Ectodermal cell (in vitro differentiated cells): Measurements from ENCODE around the gene SOX1.

Source experiments
- H3K27ac ChIP-seq: 2 replicates; pipeline ENCODE4 v1.7.0; 2013; ENCODE audit warnings: mild to moderate bottlenecking, low read depth, low read length; ENCODE audit not compliant: insufficient read depth, poor library complexity, severe bottlenecking
- H3K27me3 ChIP-seq: 2 replicates; pipeline ENCODE4 v1.7.0; 2013; ENCODE audit warnings: mild to moderate bottlenecking, low read length; ENCODE audit not compliant: insufficient read depth, control insufficient read depth, poor library complexity, severe bottlenecking
- H3K36me3 ChIP-seq: one replicate; pipeline ENCODE4 v1.7.0; 2013; ENCODE audit warnings: low read length; ENCODE audit not compliant: control insufficient read depth, insufficient read depth
- H3K4me1 ChIP-seq: one replicate; pipeline ENCODE4 v1.7.0; 2013; ENCODE audit warnings: low read length; ENCODE audit not compliant: control insufficient read depth, insufficient read depth
- H3K4me3 ChIP-seq: 2 replicates; pipeline ENCODE4 v1.7.0; 2013; ENCODE audit warnings: low read depth, low read length, control low read depth; ENCODE audit not compliant: insufficient read depth
- H3K9me3 ChIP-seq: 2 replicates; pipeline ENCODE4 v1.7.0; 2013; ENCODE audit warnings: mild to moderate bottlenecking, low read length, moderate library complexity; ENCODE audit not compliant: control insufficient read depth
- WGBS, 2 experiments: methylation state at CpG; one replicate each; pipeline ENCODE4 v1.1.7; 2013; ENCODE audit warnings: missing lambda C conversion rate in 2 of 2; 5-methylcytosine and 5-hydroxymethylcytosine counted together

Gene SOX1

DNA sequence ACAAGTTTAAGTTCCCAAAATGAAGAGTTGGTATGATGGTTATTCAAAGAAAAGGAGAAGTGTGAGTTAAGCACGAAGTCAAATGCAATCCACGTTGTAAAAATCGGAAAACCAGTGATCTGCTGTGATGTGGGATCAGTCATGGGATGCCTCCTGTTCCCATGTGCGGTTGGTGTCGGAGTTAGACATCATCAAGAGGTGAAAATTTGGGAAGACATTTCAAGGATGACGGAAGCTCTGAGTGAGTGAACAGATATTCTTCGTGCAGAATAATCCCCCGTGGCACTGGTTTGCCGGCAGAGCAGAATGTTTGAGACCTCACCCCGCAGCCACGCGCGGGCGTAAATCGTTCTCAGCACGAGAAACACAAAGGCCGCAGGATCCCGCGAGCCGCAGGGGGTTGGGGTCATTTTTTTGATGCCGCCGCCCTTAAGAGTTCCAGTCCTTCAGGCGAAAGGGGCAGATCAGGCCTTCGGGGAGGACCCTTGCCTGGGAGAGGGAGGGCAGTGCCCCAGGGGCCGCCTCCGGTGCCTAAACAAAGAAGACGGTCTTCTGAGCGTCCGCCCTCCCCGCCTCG is 13.7 kb upstream of the SOX1 start:
- Histone ChIP-seq H3K27me3 (peaks cover 87% of the 10 kb centered on the region), H3K27ac (no peak overlapping the region), H3K9me3 (no peaks in the 10 kb centered on the region), H3K36me3 (no peaks in the 10 kb centered on the region), H3K4me1 (peaks cover 37% of the 10 kb centered on the region), H3K4me3 (peak overlapping the region; percentile 29)
- WGBS, 2 experiments: 2% methylated on average over 31 of the region's 31 CpGs

DNA sequence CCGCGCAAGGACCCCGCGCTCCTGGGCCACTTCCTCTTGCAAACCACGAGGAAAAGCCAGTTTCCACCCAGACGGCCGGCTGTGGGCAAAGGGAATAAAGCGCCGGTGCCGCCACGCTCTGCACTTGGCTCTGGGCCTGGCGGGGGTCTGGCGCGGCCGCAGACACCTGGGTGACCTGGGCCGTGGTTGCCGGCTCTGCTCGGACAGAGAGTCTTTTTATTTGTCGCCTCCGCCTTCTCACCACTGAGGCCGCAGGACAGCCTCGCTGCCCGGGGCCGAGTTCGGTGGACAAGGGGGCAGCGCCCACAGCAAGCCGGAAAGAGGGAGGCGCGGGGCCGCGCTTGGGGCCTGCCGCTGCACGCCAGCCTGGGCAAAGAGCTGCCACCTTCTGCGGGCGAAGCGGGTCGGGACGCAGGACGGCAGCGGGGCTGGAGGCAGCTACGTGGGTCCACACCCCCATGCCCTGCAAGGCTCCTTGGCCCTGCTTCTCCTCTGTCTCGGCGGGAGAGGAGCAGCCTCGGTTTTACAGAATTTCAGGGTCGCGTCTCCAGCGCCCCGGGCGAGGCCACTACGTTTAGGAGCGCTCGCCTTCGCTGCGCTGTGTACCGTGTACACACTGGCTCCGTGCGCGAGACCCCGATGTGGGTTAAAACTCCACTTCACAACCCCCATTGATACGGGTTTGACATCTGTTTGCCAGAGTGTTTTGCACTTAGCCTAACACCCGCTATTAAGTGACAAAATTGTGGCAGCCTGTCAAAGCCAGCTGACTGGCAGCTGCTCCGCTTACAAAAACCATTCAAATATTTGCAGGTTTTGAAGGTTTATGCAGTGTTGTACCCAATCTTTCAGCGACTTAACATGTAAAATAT is 13.0 kb upstream of the SOX1 start:
- H3K9me3 ChIP-seq: no peaks in the 10 kb centered on the region
- no peaks in the 10 kb centered on the region for H3K36me3 ChIP-seq
- H3K4me3 ChIP-seq: peak overlapping the region; percentile 29
- H3K27me3 ChIP-seq: peaks cover 94% of the 10 kb centered on the region
- H3K27ac ChIP-seq: no peak overlapping the region
- peaks cover 37% of the 10 kb centered on the region for H3K4me1 ChIP-seq
- 1% methylated on average over 62 to 63 of the region's 63 CpGs for WGBS, 2 experiments

DNA sequence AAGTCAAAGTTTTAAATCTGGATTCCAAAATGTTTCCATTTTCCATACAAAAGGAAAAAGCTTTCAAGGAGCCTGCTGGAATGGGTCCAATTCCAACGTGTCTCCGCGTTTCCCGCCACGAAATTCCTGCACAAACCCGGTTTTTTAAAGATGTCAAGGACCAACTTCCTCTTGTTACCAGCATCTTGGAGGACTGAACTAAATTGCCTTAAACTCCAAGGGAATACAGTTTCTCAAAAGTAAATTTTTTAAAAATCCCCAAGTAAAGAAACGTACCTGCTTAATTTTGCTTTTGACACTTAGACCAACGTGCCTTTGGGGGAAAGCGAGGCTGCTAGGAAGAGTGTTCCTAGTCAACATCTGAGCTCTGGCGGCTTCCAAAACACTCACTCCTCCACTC is 12.3 kb upstream of the SOX1 start:
- Histone ChIP-seq H3K9me3 (no peaks in the 10 kb centered on the region), H3K4me3 (no peak overlapping the region), H3K36me3 (no peaks in the 10 kb centered on the region), H3K4me1 (peaks cover 37% of the 10 kb centered on the region), H3K27me3 (peaks cover 100% of the 10 kb centered on the region), H3K27ac (no peak overlapping the region)
- WGBS, 2 experiments: 1 to 3% methylated on average over 10 of the region's 10 CpGs

DNA sequence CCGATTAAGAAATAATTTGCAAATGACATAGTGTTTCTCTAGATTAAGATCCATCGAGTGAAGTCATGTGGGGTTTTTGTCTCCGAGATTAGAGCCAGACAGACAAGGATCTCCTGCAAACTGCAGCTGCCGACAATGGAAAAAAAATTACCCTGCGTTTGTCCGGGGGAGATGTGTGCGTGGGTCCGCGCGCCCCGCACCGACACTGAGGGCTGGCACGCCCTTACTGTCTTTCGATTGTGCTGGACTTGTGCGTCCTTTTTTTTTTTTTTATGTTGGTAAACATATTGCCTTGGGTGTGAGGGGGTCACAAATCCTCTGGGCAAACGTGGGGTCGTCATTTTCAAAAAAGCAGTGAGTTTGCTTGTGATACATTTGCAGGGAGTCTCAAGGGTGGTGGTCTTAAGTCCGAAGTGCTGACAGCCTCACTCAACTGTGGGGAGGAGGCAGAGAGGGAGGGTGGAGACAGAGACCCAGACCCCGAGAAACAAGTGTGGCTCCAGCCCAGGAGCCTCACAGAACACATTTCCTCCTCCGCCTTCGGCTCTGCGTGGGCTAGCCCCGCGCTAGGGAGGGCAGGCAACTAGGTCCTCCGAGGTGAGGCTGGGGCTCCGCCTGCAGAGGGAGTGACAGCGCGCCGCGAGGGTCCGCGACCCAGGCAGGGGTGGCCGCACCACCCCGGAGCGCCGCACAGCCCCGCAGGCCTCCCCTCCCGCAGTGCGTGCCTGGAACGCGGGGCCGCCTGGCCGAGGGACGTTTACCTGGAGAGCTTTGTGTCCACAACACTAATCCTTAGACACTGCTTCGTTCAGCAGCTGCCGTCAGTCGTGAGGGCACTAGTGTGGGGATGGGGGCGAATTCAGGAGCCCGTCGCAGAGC is 11.7 kb upstream of the SOX1 start:
- WGBS, 2 experiments: 1% methylated on average over 50 of the region's 50 CpGs
- Histone ChIP-seq H3K9me3 (no peaks in the 10 kb centered on the region), H3K36me3 (no peaks in the 10 kb centered on the region), H3K4me1 (peaks cover 37% of the 10 kb centered on the region), H3K27ac (no peak overlapping the region), H3K4me3 (no peak overlapping the region), H3K27me3 (peaks cover 100% of the 10 kb centered on the region)

DNA sequence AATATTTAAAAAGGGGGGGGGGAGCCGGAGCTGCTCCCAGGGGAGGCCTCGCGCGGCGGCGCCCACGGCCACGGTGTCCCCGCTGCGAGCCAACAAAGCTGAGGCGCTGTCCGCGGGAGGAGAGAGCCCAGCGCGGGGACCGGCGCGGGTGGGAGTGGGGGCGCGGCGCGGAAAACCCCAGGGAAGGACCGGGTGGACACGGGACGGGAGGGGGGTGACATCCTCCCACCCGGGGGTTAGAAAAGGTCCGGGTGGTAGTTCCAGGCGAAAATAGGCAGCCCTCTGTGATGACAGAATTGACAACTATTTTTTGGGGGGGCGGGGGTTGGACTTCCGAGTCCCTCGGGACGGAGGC is 11.1 kb upstream of the SOX1 start:
- H3K36me3 ChIP-seq: no peaks in the 10 kb centered on the region
- no peak overlapping the region for H3K27ac ChIP-seq
- H3K4me3 ChIP-seq: peak overlapping the region; percentile 20
- peaks cover 100% of the 10 kb centered on the region for H3K27me3 ChIP-seq
- H3K9me3 ChIP-seq: no peaks in the 10 kb centered on the region
- WGBS, 2 experiments: 1 to 2% methylated on average over 32 of the region's 32 CpGs
- peaks cover 41% of the 10 kb centered on the region for H3K4me1 ChIP-seq

DNA sequence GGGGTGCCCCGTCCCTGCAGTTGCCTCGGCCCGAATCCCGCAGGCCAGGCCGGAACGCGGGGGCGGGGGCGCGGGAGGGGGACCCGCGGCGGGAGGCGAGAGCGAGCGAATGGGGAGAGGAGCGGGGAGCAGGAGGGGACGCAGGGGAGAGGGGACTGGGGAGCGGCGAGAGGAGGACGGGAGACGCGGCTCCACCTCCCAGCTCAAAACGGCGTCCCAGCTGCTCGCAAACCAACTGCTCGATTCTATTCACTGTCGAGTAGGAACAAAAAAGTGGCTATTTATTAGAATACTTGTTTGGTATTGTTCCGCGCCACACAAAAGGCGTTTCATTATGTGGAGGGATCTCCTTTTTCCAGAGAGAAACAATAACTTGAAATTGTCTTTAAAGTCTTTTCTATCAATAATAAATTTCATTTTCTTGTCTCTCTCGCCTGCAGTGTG is 10.6 kb upstream of the SOX1 start:
- peaks cover 100% of the 10 kb centered on the region for H3K27me3 ChIP-seq
- WGBS, 2 experiments: 0 to 1% methylated on average over 31 to 32 of the region's 32 CpGs
- H3K27ac ChIP-seq: no peak overlapping the region
- H3K4me3 ChIP-seq: peak overlapping the region; percentile 20
- no peaks in the 10 kb centered on the region for H3K9me3 ChIP-seq
- peaks cover 45% of the 10 kb centered on the region for H3K4me1 ChIP-seq
- H3K36me3 ChIP-seq: no peaks in the 10 kb centered on the region

DNA sequence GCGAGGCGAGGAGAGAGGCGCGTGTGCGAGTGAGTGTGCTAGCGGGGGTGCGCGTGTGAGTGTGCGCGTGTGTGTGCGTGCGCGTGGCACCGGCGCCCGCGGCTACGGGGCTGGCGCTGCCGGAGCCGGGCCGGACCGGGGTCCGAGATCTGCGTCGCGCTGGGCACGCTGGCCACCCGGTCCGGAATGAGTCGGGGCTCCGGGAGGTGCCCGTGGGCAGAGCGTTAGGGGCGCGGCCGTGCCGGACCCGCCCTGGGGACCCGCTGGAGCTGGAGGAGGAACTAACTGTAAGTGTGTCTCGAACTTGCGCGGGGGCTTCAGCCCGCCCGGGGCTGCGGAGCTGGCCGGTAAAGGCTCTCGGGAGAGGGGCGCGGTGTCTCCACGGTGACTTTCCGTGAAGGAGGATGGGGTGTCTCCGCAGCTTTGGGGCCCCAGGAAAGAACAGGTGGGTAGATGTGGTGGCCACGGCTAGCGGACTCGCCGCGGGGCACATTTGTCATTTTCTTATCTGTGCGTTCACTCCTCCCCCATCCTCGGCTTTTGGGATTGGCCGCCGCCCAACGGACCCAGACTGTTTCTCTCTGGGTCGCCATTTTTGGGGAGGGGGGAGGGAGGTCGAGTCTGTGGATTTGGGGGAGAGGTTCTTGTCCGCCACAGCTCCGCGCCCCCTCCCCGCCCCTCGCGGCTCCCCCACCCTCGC is 10.1 kb upstream of the SOX1 start:
- H3K4me3 ChIP-seq: peak overlapping the region; percentile 20
- 1% methylated on average over 68 to 72 of the region's 72 CpGs for WGBS, 2 experiments
- no peaks in the 10 kb centered on the region for H3K36me3 ChIP-seq
- peaks cover 51% of the 10 kb centered on the region for H3K4me1 ChIP-seq
- H3K27me3 ChIP-seq: peaks cover 100% of the 10 kb centered on the region
- H3K27ac ChIP-seq: no peak overlapping the region
- no peaks in the 10 kb centered on the region for H3K9me3 ChIP-seq

DNA sequence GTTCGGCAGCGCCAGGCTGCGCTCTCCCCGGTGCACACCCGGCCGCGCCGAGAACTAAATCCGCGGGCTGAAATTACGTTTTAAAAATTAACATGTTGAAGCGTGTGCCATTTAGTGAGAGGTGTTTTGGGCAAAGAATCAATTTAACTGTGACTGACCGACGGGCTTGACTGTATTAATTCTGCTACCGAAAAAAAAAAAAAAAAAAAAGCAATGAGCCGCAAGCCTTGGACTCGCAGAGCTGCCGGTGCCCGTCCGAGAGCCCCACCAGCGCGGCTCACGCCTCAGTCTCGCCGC is 9.6 kb upstream of the SOX1 start:
- WGBS, 2 experiments: 1% methylated on average over 25 of the region's 25 CpGs
- H3K36me3 ChIP-seq: no peaks in the 10 kb centered on the region
- H3K4me3 ChIP-seq: peak overlapping the region; percentile 20
- H3K9me3 ChIP-seq: no peaks in the 10 kb centered on the region
- no peak overlapping the region for H3K27ac ChIP-seq
- H3K27me3 ChIP-seq: peaks cover 100% of the 10 kb centered on the region
- peaks cover 56% of the 10 kb centered on the region for H3K4me1 ChIP-seq

DNA sequence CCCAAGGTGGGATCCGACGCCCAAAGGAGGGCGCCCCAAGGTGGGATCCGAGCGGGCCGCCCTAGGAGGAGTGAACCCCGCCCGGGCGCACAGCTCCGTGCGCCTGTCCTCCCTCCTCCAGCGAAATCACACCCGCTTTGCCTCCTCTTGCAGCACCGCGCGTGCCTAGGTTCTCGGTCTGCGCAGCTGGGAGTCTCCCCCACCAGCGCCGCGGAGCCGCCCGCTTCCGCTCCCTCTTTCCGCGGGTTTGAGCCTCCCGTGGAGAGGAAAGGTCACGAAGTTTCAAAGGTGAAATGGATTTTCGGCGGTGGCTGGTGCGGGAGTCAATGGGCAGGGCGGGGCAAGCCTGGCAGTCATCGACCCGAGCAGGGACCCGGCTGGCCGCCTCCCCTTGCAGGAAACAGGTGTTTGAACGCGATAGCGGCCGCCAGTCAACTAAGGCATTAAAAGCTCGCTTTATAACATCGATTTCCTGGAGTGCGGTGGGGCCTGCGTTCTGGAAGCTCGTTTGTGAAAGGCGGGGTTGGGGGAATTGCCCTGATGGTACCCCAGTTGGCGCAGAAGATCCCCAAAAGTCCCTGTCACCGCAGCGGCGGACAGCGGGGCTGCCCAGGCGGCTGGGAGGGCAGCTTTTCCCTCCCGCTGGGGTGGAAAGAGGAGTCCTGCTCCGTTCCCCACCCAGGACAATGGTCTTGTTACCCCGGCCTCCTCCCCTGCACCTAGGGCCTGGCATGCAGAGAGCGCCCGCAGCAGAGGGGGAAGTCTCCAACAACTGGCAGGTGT is 9.0 kb upstream of the SOX1 start:
- no peak overlapping the region for H3K27ac ChIP-seq
- no peaks in the 10 kb centered on the region for H3K9me3 ChIP-seq
- H3K27me3 ChIP-seq: peaks cover 100% of the 10 kb centered on the region
- H3K4me3 ChIP-seq: peak overlapping the region; percentile 7
- whole genome bisulfite sequencing, 2 experiments: 1% methylated on average over 57 of the region's 57 CpGs
- no peaks in the 10 kb centered on the region for H3K36me3 ChIP-seq
- peaks cover 59% of the 10 kb centered on the region for H3K4me1 ChIP-seq
